Suprapubic skin (tissue), 4 donors: ENCODE results near the gene CDC42BPA. TPM values are rescaled to one million over a fixed set of nuclear protein-coding genes. Genes with fewer than 3 reads are reported as not detected.

Experiments used
- DNase-seq, 2 donors: peaks; one replicate each; pipeline ENCODE4 v3.0.0-alpha.2; 2019; ENCODE audit warnings: low spot score in 2 of 2
- H3K27ac ChIP-seq: fragments of 200-600 bp; sonication (generic); one replicate; pipeline ENCODE4 v1.5.1; 2019
- H3K27me3 ChIP-seq: fragments of 200-600 bp; sonication (generic); one replicate; pipeline ENCODE4 v1.5.1; 2019
- H3K36me3 ChIP-seq: fragments of 200-600 bp; sonication (generic); one replicate; pipeline ENCODE4 v1.5.1; 2019
- H3K4me1 ChIP-seq: fragments of 200-600 bp; sonication (generic); one replicate; pipeline ENCODE4 v1.5.1; 2019
- H3K4me3 ChIP-seq: fragments of 200-600 bp; sonication (generic); one replicate; pipeline ENCODE4 v1.5.1; 2019; ENCODE audit warnings: mild to moderate bottlenecking
- H3K9me3 ChIP-seq: fragments of 200-600 bp; sonication (generic); one replicate; pipeline ENCODE4 v1.5.1; 2019
- EP300 ChIP-seq: sonication (generic); formaldehyde crosslinking; IDR thresholded peaks from one replicate; pipeline ENCODE4 v1.6.1; 2017; ENCODE audit warnings: antibody characterized with exemption
- POLR2A ChIP-seq, 2 donors: fragments of 450-650 bp; IDR thresholded peaks; one replicate each; pipeline ENCODE4 v1.6.1; 2017; ENCODE audit warnings: antibody characterized with exemption in 2 of 2, mild to moderate bottlenecking in 2 of 2, moderate library complexity in 2 of 2
- POLR2AphosphoS5 ChIP-seq, 3 donors: sonication (generic); formaldehyde crosslinking; IDR thresholded peaks; one replicate each; pipeline ENCODE4 v1.6.1; 2017; ENCODE audit warnings: antibody characterized with exemption in 3 of 3
- whole genome bisulfite sequencing: methylation state at CpG from one replicate; pipeline ENCODE4 v1.1.5; 2018; 5-methylcytosine and 5-hydroxymethylcytosine counted together
- total RNA-seq, 4 donors: library from RNA; depleted of rRNA; stranded (reverse); fragments of >200 nt; gene quantifications; one replicate each; pipeline ENCODE4 v1.1.0, GENCODE V29; 2016
- TF ChIP-seq, protein P1 (sequence below), 2 donors: fragments of 200-600 bp in 1 of 2; fragments of 450-650 bp in 1 of 2; sonication (generic) in 1 of 2; IDR thresholded peaks; one replicate each; pipeline ENCODE4 v1.5.1; 2016 to 2019; ENCODE audit warnings: antibody characterized with exemption in 2 of 2, mild to moderate bottlenecking in 1 of 2, moderate library complexity in 1 of 2

CDC42BPA gene
- total RNA-seq, 4 donors from 2014 or later = 12.2 to 54.6 (median 14.9) TPM

- TF ChIP-seq POLR2AphosphoS5 (IDR thresholded peaks at IDR 0.05) (no peak), EP300 (no peak), POLR2A (IDR thresholded peaks at IDR 0.05) (no peak)
- TF ChIP-seq, protein P1, sequence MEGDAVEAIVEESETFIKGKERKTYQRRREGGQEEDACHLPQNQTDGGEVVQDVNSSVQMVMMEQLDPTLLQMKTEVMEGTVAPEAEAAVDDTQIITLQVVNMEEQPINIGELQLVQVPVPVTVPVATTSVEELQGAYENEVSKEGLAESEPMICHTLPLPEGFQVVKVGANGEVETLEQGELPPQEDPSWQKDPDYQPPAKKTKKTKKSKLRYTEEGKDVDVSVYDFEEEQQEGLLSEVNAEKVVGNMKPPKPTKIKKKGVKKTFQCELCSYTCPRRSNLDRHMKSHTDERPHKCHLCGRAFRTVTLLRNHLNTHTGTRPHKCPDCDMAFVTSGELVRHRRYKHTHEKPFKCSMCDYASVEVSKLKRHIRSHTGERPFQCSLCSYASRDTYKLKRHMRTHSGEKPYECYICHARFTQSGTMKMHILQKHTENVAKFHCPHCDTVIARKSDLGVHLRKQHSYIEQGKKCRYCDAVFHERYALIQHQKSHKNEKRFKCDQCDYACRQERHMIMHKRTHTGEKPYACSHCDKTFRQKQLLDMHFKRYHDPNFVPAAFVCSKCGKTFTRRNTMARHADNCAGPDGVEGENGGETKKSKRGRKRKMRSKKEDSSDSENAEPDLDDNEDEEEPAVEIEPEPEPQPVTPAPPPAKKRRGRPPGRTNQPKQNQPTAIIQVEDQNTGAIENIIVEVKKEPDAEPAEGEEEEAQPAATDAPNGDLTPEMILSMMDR (IDR thresholded peaks at IDR 0.05) = no peak
- Histone ChIP-seq H3K27ac (no peak overlapping the region), H3K36me3 (no peaks in the 10 kb centered on the region), H3K9me3 (no peaks in the 10 kb centered on the region), H3K27me3 (no peaks in the 10 kb centered on the region), H3K4me1 (no peaks in the 10 kb centered on the region), H3K4me3 (no peak overlapping the region)
- no peak for DNase-seq
Observed at GRCh38 chr1:227323967-227324268, 5.6 kb upstream of the CDC42BPA start.

DNA sequence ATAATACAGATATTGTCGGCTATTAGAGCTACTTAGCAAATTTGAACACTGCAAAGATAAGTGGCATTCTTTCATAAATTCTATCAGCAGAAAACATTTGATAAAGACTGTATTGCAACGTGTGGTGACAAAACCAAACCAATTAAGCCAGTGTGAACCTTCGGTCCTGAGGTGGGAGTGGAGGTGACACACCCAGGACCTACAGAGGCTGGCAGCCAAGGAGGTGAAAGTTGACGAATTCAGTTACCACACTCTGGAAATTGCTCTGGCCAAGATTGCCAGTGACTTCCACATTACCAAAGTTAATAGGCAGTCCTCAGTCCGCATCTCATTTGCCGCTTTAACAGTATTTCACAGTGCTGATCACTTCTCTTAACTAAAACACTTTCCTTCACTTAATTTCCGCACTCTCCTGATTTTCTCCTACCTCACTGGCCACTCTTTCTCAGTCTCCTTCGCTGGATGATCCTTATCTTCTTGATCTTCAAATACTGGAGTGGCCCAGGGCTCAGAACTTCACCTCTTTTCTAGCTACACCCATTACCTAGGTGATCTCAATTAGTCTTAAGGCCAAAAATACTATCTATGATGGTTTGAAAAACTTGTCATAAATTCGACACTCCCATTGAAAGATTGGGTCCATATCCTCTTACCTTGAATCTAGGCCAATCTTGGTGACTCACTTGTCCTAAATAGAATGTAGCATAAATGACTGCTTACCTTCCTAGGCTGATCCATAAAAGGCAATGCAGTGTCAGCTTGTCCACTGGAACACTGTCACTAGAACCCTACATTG is 5.1 kb upstream of the CDC42BPA start:
- Histone ChIP-seq H3K27me3 (no peaks in the 10 kb centered on the region), H3K36me3 (no peaks in the 10 kb centered on the region), H3K9me3 (no peaks in the 10 kb centered on the region), H3K27ac (no peak overlapping the region), H3K4me1 (no peaks in the 10 kb centered on the region), H3K4me3 (no peak overlapping the region)
- TF ChIP-seq POLR2AphosphoS5 (IDR thresholded peaks at IDR 0.05) = no peak
- TF ChIP-seq, protein P1 (IDR thresholded peaks at IDR 0.05) = no peak
- no peak for TF ChIP-seq EP300
- no peak for DNase-seq
- 57% methylated on average over 9 of the region's 9 CpGs for WGBS

- WGBS = 89% methylated on average over 4 of the region's 4 CpGs
- Histone ChIP-seq H3K27ac (no peak overlapping the region), H3K36me3 (no peaks in the 10 kb centered on the region), H3K27me3 (no peaks in the 10 kb centered on the region), H3K4me3 (no peak overlapping the region), H3K4me1 (no peaks in the 10 kb centered on the region), H3K9me3 (no peaks in the 10 kb centered on the region)
- TF ChIP-seq POLR2AphosphoS5 (IDR thresholded peaks at IDR 0.05) = no peak
- TF ChIP-seq, protein P1 (IDR thresholded peaks at IDR 0.05) = no peak
- TF ChIP-seq POLR2A (IDR thresholded peaks at IDR 0.05) = no peak
- TF ChIP-seq EP300 = no peak
- no peak for DNase-seq
Observed at GRCh38 chr1:227322376-227322775, 4.1 kb upstream of the CDC42BPA start.

- WGBS = 91% methylated on average over 2 of the region's 2 CpGs
- H3K27me3 ChIP-seq = no peaks in the 10 kb centered on the region
- no peaks in the 10 kb centered on the region for H3K36me3 ChIP-seq
- DNase-seq = no peak
- peaks cover 8% of the 10 kb centered on the region for H3K4me1 ChIP-seq
- TF ChIP-seq POLR2AphosphoS5 (IDR thresholded peaks at IDR 0.05) (no peak), POLR2A (IDR thresholded peaks at IDR 0.05) (no peak), EP300 (no peak)
- TF ChIP-seq, protein P1 (IDR thresholded peaks at IDR 0.05) = no peak
- no peak overlapping the region for H3K27ac ChIP-seq
- H3K4me3 ChIP-seq = no peak overlapping the region
- no peaks in the 10 kb centered on the region for H3K9me3 ChIP-seq
Observed at GRCh38 chr1:227321035-227321434, 2.7 kb upstream of the CDC42BPA start.

DNA sequence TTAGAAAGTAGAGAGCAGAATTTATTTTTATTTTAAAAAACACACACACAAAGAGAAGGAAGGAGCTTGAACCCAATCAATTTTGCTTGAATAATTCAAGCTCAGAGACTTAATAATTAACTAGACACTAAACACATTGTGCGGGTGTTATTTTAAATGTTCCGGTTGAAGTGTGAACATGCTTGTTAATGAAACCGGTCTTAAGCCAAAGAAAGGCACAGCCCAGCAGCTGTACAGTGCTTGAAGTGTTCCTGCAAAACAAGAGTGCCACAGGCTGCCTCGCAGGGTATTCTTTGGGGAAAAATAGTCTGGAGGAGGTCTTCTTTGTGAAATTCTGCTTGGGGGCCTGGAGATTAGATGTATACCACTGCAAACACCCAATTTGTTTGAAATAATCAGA is 2.2 kb upstream of the CDC42BPA start:
- Histone ChIP-seq H3K36me3 (no peaks in the 10 kb centered on the region), H3K4me3 (no peak overlapping the region), H3K4me1 (peaks cover 9% of the 10 kb centered on the region), H3K9me3 (no peaks in the 10 kb centered on the region), H3K27me3 (no peaks in the 10 kb centered on the region), H3K27ac (no peak overlapping the region)
- WGBS = 80% methylated on average over 4 of the region's 4 CpGs
- TF ChIP-seq, protein P1 (IDR thresholded peaks at IDR 0.05) = no peak
- TF ChIP-seq POLR2AphosphoS5 (IDR thresholded peaks at IDR 0.05) = no peak
- no peak for TF ChIP-seq EP300
- TF ChIP-seq POLR2A (IDR thresholded peaks at IDR 0.05) = no peak
- DNase-seq = no peak
